CD4-positive, alpha-beta T cell treated with Interleukin-4 for 4 hours (primary cell): Measurements from ENCODE around the gene ACOD1.
"Not testable (repeated sequence)": the region's sequence is repeated elsewhere in the genome, so short reads cannot be mapped to it uniquely, and the experiment has no call there.

ENCODE experiments used
- DNase-seq: peaks from one replicate; pipeline ENCODE4 v3.0.0-alpha.2; 2020

The ACOD1 gene

DNA sequence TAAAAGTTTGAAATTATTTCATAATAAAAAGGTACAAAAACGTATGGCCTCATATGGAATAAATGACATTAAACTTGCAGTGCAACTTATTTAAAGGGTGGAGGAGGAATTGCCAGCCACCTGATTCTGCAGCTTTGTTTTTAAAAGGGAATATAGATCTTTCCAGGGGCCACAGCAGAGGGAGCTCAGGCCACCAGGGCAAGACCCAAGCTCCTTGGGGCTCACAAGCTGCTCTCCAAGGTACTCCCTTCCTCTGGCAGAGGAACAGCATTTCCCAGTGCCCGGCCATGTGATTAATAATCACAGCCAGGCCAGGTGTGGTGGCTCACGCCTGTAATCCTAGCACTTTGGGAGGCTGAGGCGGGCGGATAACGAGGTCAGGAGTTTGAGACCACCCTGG is 6.2 kb downstream of the ACOD1 start:
- no peak for DNase-seq

DNA sequence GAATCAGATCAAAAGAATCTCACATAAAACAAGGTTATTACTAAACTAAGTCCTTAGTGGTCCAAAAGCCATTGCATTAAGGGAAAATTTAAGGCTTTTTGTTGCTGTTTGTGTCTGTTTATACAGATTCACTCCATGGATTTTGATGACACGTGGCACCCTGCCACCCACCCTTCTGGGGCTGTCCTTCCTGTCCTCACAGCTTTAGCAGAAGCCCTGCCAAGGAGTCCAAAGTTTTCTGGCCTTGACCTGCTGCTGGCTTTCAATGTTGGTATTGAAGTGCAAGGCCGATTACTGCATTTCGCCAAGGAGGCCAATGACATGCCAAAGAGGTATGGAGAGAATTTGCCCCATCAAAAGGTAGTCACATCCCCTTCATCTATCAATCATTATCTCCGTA is 6.9 kb downstream of the ACOD1 start:
- DNase-seq: no peak

DNA sequence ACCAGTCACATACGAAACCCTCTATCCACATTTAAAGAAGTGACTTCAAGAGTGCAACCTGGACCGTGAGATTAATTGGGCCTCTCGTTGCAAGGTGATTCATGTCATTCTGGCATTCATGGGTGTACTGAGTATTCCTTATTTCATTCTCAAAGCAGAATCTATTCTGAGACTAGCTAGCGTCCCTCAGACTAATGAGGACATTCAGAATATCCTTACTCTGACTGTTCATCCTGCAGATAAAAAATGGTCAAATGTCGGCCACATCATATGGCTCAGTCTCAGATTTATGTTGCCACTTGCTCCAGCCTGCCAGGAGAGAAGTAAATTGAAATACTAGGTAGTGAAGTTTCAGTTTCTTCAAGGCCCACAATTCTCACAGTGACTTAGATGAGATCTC is 7.3 kb downstream of the ACOD1 start:
- no peak for DNase-seq

DNA sequence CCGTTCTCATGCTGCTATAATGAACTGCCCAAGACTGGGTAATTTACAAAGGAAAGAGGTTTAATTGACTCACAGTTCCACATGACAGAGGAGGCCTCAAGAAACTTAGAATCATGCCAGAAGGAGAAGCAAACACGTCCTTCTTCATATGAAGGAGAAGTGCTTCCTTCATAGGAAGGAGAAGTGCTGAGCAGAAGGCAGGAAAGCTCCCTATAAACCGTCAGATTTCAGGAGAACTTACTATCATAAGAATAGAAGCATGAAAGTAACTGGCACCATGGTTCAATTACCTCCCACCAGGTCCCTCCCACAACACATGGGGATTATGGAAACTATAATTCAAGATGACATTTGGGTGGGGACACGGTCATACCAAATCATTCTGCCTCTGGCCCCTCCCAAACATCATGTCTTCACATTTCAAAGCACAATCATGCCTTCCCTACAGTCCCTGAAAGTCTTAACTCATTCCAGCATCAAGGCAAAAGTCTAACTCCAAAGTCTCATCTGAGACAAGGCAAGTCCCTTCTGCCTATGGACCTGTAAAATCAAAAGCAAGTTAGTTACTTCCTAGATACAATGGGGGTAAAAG is 10.6 kb downstream of the ACOD1 start:
- DNase-seq: no peak

DNA sequence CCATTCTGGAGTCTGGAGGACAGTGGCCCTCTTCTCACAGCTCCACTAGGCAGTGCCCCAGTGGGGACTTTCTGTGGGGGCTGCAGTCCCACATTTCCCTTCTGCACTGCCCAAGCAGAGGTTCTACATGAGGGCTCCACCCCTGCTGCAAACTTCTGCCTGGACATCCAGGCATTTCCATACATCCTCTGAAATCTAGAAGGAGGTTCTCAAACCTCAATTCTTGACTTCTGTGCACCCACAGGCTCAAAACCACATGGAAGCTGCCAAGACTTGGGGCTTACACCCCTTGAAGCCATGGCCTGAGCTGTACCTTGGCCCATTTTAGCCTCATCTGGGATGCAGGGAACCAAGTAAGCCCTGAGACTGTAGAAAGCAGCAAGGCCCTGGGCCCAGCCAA is 11.4 kb downstream of the ACOD1 start:
- DNase-seq: not testable (repeated sequence)

DNA sequence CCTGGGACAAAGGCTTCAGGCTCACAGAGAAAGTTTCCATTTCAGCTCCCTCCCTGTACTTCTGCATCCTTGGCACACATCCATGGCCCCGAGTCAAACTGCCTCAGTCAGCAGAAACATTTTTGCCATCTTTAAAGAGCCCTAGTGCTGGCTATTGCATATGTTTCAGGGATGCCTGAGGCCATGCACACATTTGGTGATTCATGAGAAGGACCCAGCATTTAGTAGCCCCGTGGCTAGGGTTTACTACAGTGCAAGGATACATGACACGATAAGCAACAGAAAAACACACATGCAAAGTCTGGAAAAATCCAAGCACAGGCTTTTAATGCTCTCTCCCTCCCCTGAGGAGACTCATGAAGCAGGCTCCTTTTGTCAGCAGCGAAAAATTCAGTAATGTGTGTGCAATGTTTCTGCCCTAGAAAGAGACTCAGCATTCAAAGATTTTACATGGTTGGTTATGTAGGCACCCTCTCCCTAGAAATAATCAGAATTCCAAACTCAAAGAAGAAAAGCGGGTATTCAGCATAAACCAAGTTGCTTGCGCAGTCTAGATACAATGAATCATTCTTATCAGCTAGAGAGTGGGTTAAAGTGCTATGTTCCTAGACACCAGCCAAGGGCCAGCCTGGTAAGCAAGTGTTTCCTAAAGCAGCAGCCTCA is 17.6 kb downstream of the ACOD1 start:
- no peak for DNase-seq

DNA sequence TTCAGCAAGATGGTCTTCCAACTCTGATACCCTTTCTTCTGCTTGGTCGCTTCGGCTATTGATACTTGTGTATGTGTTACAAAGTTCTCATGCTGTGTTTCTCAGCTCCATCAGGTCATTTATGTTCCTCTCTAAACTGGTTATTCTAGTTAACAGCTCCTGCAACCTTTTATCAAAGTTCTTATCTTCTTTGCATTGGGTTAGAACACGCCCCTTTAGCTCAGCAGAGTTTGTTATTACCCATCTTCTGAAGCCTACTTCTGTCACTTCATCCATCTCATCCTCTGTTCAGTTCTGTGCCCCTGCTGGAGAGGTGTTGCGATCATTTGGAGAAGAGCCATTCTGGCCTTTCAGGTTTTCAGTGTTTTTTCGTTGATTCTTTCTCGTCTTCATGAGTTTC is 18.7 kb downstream of the ACOD1 start:
- DNase-seq: no peak

DNA sequence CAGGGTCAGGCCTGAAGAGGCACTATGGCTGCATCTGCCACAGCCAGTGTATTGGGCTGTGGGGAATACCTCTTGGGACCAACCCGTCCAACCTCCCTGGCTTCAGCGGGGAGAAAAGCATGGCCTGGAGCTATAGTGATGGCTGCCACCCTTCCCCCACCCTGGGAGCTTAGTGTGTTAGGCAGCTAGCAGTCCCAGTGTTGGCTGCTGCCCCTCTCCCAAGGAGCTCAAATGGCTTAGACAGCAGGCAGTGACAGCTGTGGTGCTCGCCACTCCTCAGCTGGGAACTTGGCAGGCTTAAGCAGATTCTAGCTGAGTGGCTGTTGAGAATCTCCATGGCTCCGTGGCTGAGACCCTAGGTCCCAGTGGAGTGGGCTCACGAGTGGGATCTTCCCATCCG is 19.7 kb downstream of the ACOD1 start:
- DNase-seq: no peak

DNA sequence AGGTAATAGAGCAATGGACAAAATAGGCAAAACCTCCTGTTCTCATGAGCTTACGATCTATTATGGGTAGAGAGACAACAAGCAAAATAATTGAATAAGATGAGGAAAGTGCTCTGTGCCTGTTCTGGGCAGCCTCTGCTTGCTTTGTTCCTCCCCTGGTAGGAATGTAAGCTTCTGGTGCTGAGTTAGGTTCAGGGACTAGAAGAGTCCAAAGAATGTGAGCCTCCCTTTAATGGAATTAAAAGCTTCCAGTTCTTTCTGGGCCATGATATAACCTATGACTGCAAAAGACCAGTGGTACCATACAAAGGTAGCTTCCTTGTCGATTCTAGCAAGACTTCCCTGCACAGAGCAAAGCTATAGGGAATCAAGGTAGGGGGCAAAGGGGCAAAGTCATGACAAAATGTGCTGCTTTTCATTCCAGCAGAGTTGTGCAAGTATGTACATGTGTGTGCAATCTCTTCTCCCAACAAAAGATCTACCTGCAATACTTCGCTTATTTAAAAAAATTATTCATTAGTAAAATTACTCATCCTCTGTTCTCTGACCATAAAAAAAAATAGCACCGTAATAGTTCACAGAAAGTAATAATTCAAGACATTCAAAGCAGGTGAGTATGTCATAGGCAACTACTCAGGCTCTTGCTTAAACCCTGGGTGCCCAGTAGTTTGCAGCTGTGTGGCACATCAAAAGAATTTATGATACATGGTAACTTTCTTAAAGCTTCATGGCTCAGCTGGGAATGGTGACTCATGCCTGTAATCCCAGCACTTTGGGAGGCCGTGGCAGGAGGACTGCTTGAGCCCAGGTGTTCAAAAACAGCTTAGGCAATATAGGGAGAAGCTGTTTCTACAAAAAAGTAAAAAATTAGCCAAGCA is 21.4 kb downstream of the ACOD1 start:
- no peak for DNase-seq

DNA sequence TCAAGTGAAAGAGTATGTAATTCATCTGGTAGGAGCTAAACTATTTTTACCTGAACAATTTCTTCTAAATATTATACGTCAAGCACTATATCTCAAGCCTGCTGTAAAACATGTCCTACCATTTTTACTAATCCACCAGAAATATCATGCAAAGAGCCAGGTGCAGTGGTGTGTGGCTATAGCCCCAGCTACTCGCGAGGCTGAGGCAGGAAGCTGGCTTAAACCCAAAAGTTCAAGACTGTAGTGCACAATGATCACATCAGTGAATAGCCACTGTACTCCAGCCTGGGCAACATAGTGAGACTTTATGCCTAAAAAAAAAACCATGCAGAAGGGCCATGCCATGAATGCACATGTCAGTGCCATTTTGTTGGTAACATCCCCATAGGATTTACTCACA is 22.9 kb downstream of the ACOD1 start:
- DNase-seq: no peak

DNA sequence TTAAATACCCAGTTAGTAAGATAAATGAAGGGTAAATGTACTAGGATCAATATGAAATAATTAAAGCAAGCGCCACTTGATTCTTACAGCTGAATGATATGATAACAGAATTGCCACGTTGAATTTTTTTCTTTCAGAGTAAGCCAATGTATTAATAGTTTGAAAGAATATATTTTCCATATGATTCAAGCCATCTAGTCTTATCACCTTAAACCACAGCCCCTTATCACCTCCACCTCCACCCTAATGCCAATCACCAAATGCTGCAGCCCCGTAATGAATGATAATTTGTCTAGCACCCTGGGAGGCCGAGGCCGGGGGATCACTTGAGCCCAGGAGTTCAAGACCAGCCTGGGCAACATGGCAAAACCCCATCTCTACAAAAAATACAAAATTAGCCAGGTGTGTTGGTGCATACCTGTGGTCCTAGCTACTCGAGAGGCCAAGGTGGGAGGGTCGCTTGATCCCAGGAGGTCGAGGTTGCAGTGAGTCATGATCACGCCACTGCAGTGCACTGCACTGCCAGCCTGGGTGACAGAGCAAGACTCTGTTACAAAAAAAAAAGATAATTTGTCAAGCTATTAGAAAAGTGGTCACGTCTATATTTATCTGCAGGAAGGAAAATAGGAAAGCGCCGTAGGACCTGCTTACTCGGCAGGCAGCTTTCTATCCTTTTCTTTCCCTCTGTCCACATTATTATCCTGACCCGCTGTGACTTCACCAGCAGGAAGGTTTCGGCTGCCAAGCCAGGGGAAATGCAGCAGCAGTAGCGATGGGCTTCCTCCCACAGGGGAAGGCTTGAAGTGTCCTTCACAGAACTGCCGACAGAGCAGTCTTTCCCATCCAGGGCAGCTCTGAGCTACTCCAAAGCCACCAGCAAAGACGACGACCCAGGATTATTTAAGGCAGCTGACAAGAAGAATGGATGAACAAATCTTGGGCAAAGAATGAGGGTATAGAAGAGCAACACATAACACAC is 23.8 kb downstream of the ACOD1 start:
- DNase-seq: no peak

DNA sequence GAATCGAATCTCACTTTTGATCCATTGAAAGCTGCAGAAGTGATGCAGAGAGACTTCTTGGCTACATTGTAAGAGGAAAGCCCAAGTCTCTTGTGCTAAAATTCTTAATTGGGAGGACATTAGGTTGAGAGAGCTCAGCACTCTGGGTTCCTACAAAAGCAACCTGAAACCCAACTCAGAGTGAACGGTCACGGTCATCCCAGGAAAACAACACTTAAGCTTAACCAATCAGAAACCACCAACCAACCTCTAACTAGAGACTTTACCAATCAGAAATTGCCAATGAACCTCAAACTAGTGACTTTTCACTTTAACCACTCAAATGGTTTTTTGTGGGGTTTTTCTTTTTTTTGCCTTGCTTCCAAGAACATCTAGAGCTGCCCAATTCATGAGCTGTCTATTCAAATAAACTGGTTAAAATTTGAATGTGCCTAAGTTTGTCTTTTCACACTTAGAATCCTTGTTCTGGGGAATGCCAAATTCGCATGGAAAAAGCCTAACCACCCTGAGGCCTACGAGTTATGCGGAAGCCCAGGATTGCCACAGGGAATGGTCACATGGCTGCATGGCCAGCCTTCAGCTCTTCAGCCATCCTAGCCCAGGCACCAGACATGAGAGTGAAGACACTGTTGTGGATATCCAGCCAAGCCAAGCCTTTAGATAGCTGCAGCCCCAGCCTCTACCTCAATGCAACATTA is 25.8 kb downstream of the ACOD1 start:
- DNase-seq: no peak

DNA sequence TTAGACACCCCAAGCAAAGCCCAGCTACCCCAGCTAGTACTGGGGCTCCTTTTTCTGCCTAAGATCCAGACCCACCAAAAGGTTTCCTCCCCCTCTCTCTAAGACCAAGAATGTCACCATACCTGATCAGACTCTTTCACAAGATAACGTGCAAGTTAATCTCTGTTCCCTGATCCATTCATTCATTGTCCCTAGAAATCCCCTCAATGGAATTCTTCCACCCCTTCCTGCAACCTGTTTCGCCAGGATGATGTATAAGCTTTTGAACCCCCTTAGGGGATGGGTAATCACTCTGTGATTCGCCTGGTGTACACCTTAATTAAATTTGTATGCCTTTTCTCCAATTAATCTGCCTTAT is 26.3 kb downstream of the ACOD1 start:
- no peak for DNase-seq

DNA sequence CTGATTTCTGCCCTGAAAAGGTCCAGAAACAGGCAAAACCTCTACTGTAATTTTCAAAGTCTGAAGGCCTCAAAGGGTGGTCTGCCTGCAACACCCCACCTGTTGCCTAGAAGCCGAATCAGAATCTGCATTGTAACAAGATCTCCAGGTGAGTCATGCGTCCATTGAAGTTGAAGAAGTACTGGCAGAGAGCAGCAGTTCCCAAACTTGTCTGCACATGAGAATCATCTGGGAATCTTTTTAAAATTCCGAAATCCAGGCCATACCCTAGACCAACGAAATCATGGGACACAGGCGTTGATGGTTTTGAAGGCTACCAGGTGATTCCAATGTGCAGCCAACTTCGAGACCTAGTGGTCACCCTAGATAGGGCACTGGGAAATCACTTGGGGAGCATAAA is 27.6 kb downstream of the ACOD1 start:
- DNase-seq: no peak

DNA sequence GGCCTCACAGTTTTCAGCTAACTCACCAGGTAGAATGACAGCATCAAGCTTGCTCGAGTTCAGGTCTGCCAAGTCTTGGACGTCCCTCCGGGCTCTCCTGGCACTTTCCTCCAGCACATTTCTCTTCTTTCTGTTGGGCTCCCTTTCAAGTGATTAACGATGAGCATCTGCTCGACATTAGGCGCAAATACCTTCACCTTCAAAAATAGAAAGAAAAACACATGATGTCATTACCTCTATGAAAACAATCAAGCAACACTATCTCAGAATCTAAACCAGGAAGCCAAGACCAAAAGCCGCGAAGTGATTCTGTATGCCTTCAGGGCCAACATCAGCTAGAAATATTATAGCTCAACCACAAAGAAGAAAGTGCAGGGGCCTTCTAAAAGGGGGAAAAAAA is 28.2 kb downstream of the ACOD1 start:
- DNase-seq: peak; percentile 33

DNA sequence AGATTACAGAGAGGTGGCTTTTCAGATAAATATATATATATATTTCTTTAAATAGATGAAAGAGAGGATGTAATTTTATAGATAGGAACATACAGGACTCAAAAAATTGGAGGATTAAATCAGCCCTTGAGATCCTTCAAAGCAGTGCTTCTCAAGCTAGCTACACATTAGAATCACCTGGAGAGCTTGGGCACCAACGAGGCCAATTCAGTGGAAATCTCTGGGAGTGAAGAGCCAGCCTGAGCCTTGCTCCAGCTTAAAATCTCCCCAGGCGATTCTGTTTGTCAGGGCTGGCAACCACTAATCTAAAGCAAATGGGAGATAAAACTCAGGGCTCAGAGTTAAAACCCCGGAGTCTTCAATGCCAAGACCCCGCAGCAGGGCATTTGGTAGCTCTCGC is 28.6 kb downstream of the ACOD1 start:
- no peak for DNase-seq

DNA sequence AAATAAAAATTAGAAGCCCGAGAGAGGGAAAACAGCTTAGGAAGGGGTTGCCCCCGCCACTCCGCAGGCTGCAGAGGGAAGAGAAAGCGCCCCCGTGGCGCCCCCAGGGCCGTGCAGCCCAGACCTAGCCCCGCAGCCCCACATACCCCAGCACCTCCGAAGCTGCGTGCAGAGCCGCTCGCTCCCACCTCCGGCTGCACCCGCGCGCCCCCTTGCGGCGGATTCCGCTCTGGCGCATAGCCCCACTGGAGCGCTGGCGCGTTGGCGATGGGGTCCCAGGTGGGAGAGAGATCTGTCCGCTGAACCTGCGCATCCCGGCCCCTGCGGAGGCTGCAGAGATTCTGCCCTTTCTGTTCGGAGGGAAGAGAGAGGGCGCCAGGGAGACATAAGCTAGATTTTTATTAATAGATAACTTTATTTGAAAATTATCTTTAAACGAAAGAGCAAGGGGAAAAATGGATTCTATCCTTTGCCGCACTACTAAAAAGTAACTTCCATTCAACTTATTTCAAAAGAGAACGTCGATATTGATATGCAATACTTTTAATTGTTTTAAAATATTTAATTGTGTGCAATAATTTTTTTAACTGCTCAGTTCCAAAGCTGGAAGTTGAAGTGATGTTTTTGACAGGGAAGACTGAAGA is 31.9 kb downstream of the ACOD1 start:
- DNase-seq: peak; percentile 77

DNA sequence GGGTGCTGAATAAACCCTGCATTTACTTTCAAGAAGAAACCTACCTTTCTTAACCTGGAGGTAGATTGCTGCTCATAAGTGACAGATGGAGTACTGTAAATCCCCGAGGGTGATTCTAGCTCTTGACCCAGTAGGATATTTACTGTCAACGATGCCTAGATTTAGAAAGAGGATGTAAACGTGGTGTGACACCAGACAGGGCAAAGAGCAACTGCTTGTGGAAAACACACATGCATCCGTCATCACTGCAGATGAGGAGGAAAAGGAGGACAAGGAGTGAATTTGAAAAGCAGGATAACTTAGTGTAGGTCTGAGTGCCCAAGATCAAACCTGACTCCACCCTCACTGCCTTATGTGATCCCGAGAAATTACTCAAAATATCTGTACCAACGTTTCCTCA is 33.8 kb downstream of the ACOD1 start:
- DNase-seq: no peak

DNA sequence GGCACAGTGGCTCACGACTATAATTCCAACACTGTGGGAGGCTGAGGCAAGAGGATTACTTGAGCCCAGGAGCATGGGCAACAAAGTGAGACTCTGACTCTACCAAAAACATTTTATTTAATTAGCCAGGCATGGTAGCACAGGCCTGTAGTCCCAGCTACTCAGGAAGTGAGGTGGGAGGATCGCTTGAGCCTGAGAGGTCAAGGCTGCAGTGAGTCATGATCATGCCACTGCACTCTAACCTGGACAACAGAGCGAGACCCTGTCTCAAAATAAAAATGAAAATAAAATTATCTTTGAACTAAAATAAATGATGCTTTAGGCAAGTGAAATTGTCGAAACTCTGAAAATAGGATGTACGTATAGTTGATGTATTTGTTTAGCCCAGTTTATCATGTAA is 35.4 kb downstream of the ACOD1 start:
- no peak for DNase-seq

DNA sequence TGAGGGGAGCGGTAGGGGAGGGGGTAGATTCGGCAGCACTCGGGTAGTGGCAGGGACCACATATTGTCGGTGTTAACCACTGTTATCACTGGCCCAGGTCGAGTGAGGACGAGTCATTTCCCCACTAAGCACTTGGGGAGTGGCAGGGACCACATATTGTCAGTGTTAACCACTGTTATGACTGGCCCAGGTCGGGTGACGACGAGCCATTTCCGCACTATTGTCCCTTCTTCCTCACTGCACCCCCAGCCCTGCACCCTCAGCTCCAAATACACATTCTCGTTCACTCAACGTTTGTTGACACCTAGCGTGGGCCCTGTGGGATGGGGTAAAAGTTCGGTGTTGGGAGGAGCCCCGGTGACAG is 43.1 kb downstream of the ACOD1 start:
- peak; percentile 90 for DNase-seq

DNA sequence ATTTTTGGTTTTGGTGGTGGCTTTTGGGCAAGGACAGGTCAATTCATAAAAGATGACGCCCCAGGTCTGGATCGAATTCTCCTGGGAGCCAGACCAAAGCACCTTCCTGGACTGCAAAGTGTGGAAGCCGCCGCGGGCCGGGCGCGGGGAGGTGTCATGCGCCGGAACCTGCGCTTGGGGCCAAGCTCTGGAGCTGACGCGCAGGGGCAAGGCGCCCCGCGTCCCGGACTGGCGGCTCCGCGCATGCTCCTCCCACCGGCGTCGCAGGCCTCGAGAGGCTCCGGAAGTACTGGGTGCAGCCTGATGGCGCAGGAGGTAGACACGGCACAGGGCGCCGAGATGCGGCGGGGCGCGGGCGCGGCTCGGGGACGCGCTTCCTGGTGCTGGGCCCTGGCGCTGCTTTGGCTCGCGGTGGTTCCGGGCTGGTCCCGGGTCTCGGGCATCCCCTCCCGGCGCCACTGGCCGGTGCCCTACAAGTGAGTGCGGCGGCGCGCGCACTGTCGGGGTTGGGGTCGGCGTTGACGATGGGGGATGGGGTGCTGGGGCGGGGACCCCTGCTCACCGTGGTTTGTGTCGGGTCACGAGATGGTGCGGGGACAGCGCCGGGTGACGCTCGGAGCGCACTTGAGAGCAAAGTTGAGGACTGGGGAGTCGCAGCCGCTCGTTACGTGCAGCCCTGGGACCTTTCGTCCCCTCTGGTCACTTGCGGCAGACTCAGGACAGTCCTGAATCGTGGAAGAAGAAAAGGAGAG is 43.7 kb downstream of the ACOD1 start, which contains the start of gene CLN5:
TSS of gene CLN5 (plus strand) at position 286 of the 752 bp plus-strand sequence. CDS start at position 304, 18 bp downstream.
- DNase-seq: peak; percentile 95
